ENCODE results near the gene ELAVL1. TPM values are rescaled to one million over a fixed set of nuclear protein-coding genes. Genes with fewer than 3 reads are reported as not detected.

ELAVL1 gene
- total and polyA plus RNA-seq, 9 of the 15 experiments (the other 6 are each of a cell fraction or from before 2014, with no cell fraction given) = 4.3 to 172 (median 69.2) TPM

GRCh38 chr19:7979011-7979410 is 26.4 kb downstream of the ELAVL1 start:
- Histone ChIP-seq H2AFZ (ENCODE audit: low read depth, low read length) (no peak overlapping the region), H3K9me3 (replicated peaks; ENCODE audit: control insufficient read depth, insufficient read depth, low read depth, low read length) (no peaks in the 10 kb centered on the region; the same call in 1 of the 2 replicates), H3K27me3 (ENCODE audit: control insufficient read depth in 2 of 2, insufficient read depth in 2 of 2, low read length in 2 of 2) (no peaks in the 10 kb centered on the region), H3K79me2 (ENCODE audit: control insufficient read depth, insufficient read depth, low read length) (peaks cover 44% of the 10 kb centered on the region), H3K4me2 (ENCODE audit: insufficient read depth, low read length) (no peak overlapping the region), H3K9ac (ENCODE audit: insufficient read depth in 1 of 2, low read depth in 2 of 2, low read length in 2 of 2) (no peak overlapping the region), H3K36me3 (ENCODE audit: control insufficient read depth, insufficient read depth, low read length) (peaks cover 93% of the 10 kb centered on the region), H4K20me1 (replicated peaks; ENCODE audit: control insufficient read depth, insufficient read depth, low read length) (peaks cover 23% of the 10 kb centered on the region), H3K4me3 (no peak overlapping the region), H3K4me1 (replicated peaks in 1 of 2; ENCODE audit: control insufficient read depth in 2 of 2, insufficient read depth in 2 of 2, low read length in 2 of 2) (peaks cover 12 to 45% of the 10 kb centered on the region in 2 experiments; a peak in 4 of 5 replicates), H3K27ac (ENCODE audit: extremely low read depth, low read depth, low read length) (no peak overlapping the region), H3K9me1 (ENCODE audit: control insufficient read depth, insufficient read depth, low read length) (peaks cover 3% of the 10 kb centered on the region)
- FAIRE-seq (no peak), ATAC-seq (no peak), DNase-seq (ENCODE audit: extremely low read depth in 1 of 4, low spot score in 3 of 4) (no peak)
- WGBS (ENCODE audit: insufficient coverage, low coverage, missing lambda C conversion rate) = 92% methylated on average over 10 of the region's 10 CpGs
- POLR2A ChIA-PET = interaction anchor here (1.0 kb wide), 1 partner anchor 8 kb away, joined by 3 read pairs; no protein-coding TSS in a partner anchor
- in situ Hi-C loops (cut with MboI) (no loop called here), intact Hi-C loops (cut with micrococcal nuclease) (no loop called here)
- BruUV-seq (replicated peaks) = no TSS peak
- TF ChIP-seq SIX5 (IDR thresholded peaks at IDR 0.05; ENCODE audit: borderline replicate concordance in 1 of 2, insufficient read depth in 1 of 2, low read depth in 1 of 2, low read length in 2 of 2) (no peak), POLR2G (IDR thresholded peaks at IDR 0.05; ENCODE audit: low read depth, low read length) (peak; percentile 22; the same call in 1 of the 2 replicates)
- CTCF ChIA-PET (ENCODE audit: low intra/inter-chr PET ratio) = no interaction called here

- ChIA-PET CTCF (ENCODE audit: low intra/inter-chr PET ratio) (no interaction called here), POLR2A (interaction anchor here (1.1 kb wide), 1 partner anchor 14 kb away, joined by 3 read pairs; no protein-coding TSS in a partner anchor)
- Histone ChIP-seq H3K9me3 (replicated peaks; ENCODE audit: control insufficient read depth, insufficient read depth, low read depth, low read length) (no peaks in the 10 kb centered on the region), H3K27ac (ENCODE audit: extremely low read depth, low read depth, low read length) (no peak overlapping the region), H3K9ac (ENCODE audit: insufficient read depth in 1 of 2, low read depth in 2 of 2, low read length in 2 of 2) (no peak overlapping the region), H3K79me2 (ENCODE audit: control insufficient read depth, insufficient read depth, low read length) (peaks cover 37% of the 10 kb centered on the region; the same call in 2 of the 3 replicates), H2AFZ (ENCODE audit: low read depth, low read length) (no peak overlapping the region), H3K27me3 (ENCODE audit: control insufficient read depth in 2 of 2, insufficient read depth in 2 of 2, low read length in 2 of 2) (no peaks in the 10 kb centered on the region), H3K4me2 (ENCODE audit: insufficient read depth, low read length) (no peak overlapping the region), H4K20me1 (replicated peaks; ENCODE audit: control insufficient read depth, insufficient read depth, low read length) (peaks cover 22% of the 10 kb centered on the region), H3K9me1 (ENCODE audit: control insufficient read depth, insufficient read depth, low read length) (peaks cover 3% of the 10 kb centered on the region), H3K36me3 (ENCODE audit: control insufficient read depth, insufficient read depth, low read length) (peaks cover 93% of the 10 kb centered on the region), H3K4me3 (no peak overlapping the region), H3K4me1 (replicated peaks in 1 of 2; ENCODE audit: control insufficient read depth in 2 of 2, insufficient read depth in 2 of 2, low read length in 2 of 2) (peaks cover 12 to 43% of the 10 kb centered on the region in 2 experiments; a peak in 4 of 5 replicates)
- WGBS (ENCODE audit: insufficient coverage, low coverage, missing lambda C conversion rate) = 88% methylated on average over 10 of the region's 12 CpGs
- in situ Hi-C loops (cut with MboI) (no loop called here), intact Hi-C loops (cut with micrococcal nuclease) (no loop called here)
- ATAC-seq = no peak
- FAIRE-seq = no peak
- DNase-seq (ENCODE audit: extremely low read depth in 1 of 4, low spot score in 3 of 4) = no peak
- no TSS peak for BruUV-seq (replicated peaks)
- TF ChIP-seq LEF1 (IDR thresholded peaks at IDR 0.05) (no peak), TCF7L2 (IDR thresholded peaks at IDR 0.05; ENCODE audit: low read depth, low read length) (no peak), FOXA1 (IDR thresholded peaks at IDR 0.05; ENCODE audit: borderline replicate concordance) (no peak), EHMT2 (IDR thresholded peaks at IDR 0.05) (no peak), ZBTB1 (CRISPR knock-in tag; IDR thresholded peaks at IDR 0.05; ENCODE audit: borderline replicate concordance, low read depth) (no peak), SOX6 (IDR thresholded peaks at IDR 0.05) (no peak), FUS (optimal IDR thresholded peaks at IDR 0.05; ENCODE audit: low read depth, low read length) (no peak), ZNF589 (CRISPR knock-in tag; IDR thresholded peaks at IDR 0.05; ENCODE audit: low read depth) (no peak), JUNB (CRISPR knock-in tag; conservative IDR thresholded peaks at IDR 0.05) (no peak), ZNF445 (CRISPR knock-in tag; IDR thresholded peaks at IDR 0.05; ENCODE audit: low read depth) (no peak), SMAD4 (CRISPR knock-in tag; conservative IDR thresholded peaks at IDR 0.05) (no peak)
These were observed 27.1 kb downstream of the ELAVL1 start for GRCh38 chr19:7978179-7978825.
